ENCODE measurements around the gene UBASH3B. TPM values are rescaled to one million over a fixed set of nuclear protein-coding genes. Genes with fewer than 3 reads are reported as not detected.
"Not testable (repeated sequence)": the region's sequence is repeated elsewhere in the genome, so short reads cannot be mapped to it uniquely, and the experiment has no call there.

The UBASH3B gene
- total RNA-seq, 1 donor from 2014 or later = 49.8 TPM

DNA sequence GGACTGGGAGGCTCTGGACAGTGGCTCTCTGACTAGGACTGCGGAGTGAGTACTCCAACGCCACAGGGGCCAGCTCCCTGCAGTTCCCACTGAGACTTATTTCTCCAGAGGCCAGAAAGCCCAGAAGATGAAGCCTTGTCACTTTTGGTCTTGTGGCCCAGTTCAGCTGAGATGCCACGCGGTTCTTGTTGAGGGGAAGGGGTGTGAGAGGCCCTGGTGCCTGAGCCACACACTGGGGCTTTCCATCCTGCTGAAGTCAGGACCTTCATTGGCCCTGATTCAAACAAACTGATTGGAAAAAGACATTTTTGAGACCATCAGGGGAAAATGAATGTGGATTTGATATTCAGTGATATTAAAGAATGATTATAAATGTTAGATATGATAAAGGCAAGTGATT lies 73.6 kb downstream of the UBASH3B start:
- DNase-seq (ENCODE audit: extremely low read depth, low read depth, low spot score) = no peak

DNA sequence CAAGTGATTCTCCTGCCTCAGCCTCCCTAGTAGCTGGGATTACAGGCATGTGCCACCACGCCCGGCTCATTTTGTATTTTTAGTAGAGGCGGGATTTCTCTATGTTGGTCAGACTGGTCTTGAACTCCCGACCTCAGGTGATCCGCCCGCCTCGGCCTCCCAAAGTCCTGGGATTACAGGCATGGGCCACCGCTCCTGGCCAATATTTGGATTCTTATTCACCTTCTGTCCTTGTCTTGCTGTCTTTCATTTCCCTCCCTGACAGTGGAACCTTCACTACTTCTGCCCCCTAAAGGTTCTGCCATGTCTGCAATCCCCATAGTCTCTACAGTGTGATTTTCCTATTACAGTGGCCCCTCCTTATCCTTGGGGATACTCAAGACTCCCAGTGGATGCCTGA lies 75.2 kb downstream of the UBASH3B start:
- not testable (repeated sequence) for DNase-seq (ENCODE audit: extremely low read depth, low read depth, low spot score)

DNA sequence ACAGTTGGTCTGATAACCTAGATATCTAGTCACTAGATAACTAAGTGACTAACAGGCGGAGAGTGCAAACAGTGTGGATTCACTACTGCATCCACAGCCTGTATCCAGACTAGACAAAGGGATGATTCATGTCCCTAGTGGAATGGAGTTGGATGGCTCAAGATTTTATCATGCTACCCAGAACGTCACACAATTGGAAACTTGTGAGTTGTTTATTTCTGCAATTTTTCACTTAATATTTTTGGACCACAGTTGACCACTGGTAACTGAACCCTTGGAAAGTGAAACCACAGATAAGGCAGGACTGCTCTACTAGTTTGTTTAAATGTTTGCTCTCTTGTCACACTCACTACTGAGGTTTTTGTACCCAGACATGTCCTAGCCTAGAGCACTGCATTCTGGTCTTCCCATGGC lies 76.0 kb downstream of the UBASH3B start:
- no peak for DNase-seq (ENCODE audit: extremely low read depth, low read depth, low spot score)

DNA sequence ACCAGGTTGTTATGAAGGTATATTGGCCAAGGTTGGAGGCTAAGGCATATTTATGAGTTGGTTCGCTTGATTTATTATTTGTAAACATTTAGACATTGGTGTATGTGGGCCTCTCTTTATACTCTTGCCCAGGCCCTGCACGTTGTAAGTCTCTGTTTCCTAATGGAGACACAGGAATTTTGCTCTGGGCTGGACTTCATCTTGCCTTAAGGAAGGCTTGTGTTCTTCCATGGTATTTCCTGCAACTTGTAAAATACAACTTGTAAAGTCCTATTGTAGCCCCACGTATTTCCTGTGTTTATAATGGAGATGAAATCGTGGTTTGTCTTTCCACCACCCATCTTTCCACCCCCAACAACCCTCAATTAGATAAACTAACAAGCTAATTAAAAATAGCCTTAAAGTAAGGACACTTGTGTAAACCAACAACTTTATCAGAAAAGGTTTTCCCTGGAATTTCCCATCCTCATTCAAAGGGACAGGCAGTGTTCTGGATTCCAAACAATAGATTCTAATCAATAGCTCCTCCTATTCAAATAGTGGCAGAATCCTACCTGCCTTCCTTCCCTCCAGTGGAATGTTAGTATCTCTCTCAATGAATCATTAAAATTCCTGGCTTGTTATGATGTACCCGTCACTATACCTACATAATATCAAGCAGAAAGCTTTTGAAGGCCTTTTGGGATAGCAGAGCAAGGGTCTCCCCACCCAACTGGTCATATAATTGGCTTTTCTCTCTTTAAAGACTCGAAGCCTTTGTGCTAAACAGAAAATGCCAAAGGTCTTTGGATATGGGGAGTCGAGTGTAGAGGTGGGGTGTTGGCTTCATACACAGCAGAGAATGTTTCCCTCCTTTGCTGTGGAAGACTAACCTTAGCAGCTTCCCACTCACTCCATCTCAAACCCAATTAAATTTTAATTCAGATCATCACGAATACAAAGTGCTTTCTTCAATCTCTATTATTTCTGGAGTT lies 77.1 kb downstream of the UBASH3B start:
- no peak for DNase-seq (ENCODE audit: extremely low read depth, low read depth, low spot score)

GRCh38 chr11:122733318-122733717 lies 77.8 kb downstream of the UBASH3B start:
- DNase-seq (ENCODE audit: extremely low read depth, low read depth, low spot score) = peak; percentile 87

DNA sequence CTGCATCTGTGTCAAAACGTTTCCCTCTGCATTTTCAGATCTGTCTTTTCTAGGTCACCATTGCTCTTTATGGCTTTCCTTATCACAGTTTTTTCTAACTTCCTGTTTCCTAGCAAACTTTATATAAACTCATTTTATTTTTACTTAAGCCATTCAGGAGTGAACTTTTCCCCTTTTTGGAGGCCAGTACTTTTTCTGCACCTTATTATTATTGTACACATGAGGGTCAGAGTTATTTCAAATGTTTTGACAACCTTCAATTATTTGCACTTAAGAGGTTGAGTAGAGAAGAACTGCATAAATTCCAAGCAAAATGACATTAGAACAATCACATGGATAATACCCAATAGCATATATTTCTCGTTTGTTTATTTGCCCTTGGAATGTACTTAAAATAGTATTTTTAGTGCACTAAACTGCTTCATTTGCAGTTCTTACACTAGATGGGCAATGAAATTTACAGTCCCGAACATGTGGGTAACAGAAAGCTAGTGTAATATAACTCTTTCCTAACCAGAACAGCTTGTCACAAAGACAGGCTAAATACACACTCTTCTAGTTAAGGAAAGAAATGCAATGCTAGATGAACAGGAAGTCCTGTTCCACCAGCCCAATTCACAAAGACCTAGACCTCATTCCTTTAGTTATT lies 79.5 kb downstream of the UBASH3B start:
- no peak for DNase-seq (ENCODE audit: extremely low read depth, low read depth, low spot score)

- no peak for DNase-seq (ENCODE audit: extremely low read depth, low read depth, low spot score)
Observed at GRCh38 chr11:122737951-122738693, 82.6 kb downstream of the UBASH3B start.

- no peak for DNase-seq (ENCODE audit: extremely low read depth, low read depth, low spot score)
Observed at GRCh38 chr11:122741613-122742300, 86.2 kb downstream of the UBASH3B start.

GRCh38 chr11:122742301-122743018 lies 86.9 kb downstream of the UBASH3B start:
- DNase-seq (ENCODE audit: extremely low read depth, low read depth, low spot score) = no peak

DNA sequence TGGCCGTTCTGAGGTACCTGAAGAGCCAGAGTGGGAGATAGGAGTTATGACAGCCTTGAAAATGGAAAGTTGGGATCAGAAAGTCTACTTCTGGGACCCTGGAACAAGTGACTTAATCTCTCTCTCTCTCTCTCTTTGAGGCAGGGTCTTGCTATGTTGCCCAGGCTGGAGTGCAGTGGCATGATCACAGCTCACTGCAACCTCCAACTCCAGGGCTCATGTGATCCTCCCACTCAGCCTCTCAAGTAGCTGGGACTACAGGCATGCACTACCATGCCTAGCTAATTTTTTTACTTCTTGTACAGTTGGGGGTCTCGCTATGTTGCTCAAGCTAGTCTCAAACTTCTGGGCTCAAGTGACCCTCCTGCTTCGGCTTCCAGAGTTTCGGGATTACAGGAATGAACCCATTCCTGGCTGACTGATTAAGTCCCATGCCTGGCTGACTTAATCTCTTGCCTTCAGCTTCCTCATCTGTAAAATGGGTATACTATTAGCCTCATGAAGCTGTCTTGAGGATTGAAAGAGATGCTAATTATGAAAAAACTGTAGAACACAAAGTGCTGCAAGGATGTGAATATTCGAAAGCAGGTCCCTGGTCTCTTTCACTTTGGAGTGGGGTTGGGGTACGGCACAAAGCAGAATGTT lies 87.7 kb downstream of the UBASH3B start:
- no peak for DNase-seq (ENCODE audit: extremely low read depth, low read depth, low spot score)

GRCh38 chr11:122743949-122744348 lies 88.4 kb downstream of the UBASH3B start:
- DNase-seq (ENCODE audit: extremely low read depth, low read depth, low spot score) = no peak

- no peak for DNase-seq (ENCODE audit: extremely low read depth, low read depth, low spot score)
Observed at GRCh38 chr11:122744357-122744756, 88.8 kb downstream of the UBASH3B start.

DNA sequence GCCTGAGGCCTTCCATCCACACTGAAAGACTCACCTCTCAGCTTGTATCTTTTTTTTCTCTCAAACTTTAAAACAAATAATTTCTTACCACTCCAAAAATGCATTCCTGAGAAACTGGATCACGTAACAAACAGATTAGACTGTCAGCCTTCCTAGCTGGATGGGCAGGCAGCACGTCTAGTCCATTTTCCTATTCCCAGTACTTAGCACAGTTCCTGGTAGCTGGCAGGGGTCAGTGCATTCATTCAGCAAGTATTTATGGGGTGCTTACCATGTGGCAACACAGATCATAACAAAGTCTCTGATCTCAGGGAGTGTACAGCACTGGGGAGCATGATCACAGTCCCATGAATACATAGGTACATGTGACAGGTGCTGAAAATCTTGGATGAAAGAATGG lies 89.6 kb downstream of the UBASH3B start:
- no peak for DNase-seq (ENCODE audit: extremely low read depth, low read depth, low spot score)

- DNase-seq (ENCODE audit: extremely low read depth, low read depth, low spot score) = no peak
Observed at GRCh38 chr11:122746050-122746478, 90.5 kb downstream of the UBASH3B start.

DNA sequence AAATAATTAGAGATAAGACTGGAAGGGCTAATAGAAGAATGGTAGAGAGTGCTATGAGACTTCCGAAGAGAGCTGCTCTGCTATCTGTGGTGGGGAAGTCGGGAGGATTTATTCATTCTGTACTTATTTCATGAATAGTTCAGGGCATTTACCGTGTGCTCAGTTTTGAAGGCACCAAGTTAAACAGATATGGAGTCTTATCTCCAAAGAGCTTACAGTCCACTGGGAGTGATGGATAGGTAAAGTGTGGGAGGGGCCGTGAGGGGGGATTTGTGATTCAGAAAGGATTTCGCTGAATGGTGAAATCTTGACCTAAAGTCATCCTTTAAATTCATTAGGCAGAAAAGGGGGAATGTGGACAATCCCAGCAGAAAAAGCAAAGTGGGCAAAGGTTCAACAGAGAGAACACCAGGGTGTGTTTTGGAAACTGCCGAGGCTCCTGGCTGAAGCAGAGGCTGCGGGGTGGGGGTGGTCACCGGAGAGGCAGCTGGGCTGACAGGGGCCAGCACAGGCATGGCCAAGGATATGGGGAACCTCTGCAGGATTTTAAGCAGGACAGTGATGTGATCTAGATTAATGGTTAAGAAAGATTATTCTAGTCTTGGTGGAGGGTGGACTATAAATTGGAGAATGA lies 91.2 kb downstream of the UBASH3B start:
- no peak for DNase-seq (ENCODE audit: extremely low read depth, low read depth, low spot score)

- DNase-seq (ENCODE audit: extremely low read depth, low read depth, low spot score) = no peak
Observed at GRCh38 chr11:122747351-122747781, 91.8 kb downstream of the UBASH3B start.

DNA sequence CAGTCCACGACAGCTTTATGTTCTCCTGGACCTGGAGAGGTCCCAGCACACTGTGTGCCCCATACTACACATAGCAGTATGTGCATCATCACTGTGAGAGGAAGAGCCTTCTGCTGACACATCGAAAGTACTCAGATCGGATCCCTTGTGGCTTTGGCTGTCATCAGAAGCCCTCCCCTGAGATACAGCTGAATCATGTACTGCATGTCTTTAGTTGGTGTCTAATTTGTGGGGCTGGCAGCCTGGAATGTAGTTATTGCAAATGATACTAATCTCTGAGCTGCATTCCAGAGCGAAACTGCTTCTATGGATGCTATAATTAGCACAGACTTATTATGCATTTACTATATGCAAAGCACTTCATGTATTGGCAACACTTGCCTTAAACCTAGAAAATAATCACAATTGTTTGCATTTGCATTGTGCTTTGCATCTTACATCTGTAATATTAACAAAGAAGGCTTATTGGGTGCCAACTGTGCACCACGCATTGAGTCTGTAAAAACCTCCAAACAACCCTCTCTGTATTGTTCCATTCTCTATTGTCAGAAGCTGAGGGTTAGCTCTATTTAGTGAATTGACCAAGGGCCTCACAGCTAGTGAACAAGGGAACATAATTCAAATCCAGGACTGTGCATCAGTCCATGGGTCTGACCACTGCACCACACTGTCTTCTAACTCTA lies 93.6 kb downstream of the UBASH3B start:
- no peak for DNase-seq (ENCODE audit: extremely low read depth, low read depth, low spot score)

DNA sequence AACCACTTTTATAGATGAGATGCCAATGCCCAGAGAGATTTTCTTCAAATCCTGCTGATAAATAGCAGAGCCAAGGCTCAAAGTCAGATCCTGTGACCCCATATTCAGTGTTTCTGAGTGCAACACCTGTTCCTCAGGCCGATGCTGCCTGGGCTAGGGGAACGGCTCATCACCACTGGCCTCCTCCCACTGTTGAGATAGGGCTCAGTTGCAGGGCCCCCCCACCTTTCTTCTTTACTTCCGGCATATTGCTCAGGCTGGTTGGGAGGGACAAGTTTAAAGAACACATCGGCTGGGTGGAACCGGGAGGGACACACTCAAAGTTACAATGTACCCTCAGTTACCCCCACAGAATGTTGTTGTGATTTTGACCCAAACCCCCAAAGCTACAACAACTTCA lies 94.5 kb downstream of the UBASH3B start:
- DNase-seq (ENCODE audit: extremely low read depth, low read depth, low spot score) = no peak

All from glomerular endothelial cell (primary cell).